HCT116 (cell line): ENCODE results near the gene FAM50B.

Source experiments
- CEBPB ChIP-seq: IDR thresholded peaks from 2 replicates; pipeline ENCODE4 v1.6.1; 2012; ENCODE audit warnings: low read depth
- CTCF ChIP-seq, 3 experiments: fragments of 200-600 bp in 1 of 3; sonication (generic) in 1 of 3; IDR thresholded peaks in 2 of 3; conservative IDR thresholded peaks in 1 of 3; 2 replicates each; pipeline ENCODE4 v1.5.1; 2012 to 2017; ENCODE audit warnings: low read depth in 2 of 3, low read length in 2 of 3, antibody characterized with exemption in 1 of 3, borderline replicate concordance in 1 of 3, control low read depth in 1 of 3, mild to moderate bottlenecking in 1 of 3, mixed read lengths in 1 of 3, mixed run types in 1 of 3, moderate library complexity in 1 of 3; ENCODE audit not compliant: insufficient read depth in 1 of 3
- EGR1 ChIP-seq: IDR thresholded peaks from 2 replicates; pipeline ENCODE4 v1.6.1; 2012; ENCODE audit warnings: low read depth
- EZH2 ChIP-seq: fragments of 200-600 bp; sonication (generic); IDR thresholded peaks from 2 replicates; pipeline ENCODE4 v1.6.1; 2017; ENCODE audit warnings: antibody characterized with exemption, mixed run types
- EZH2phosphoT487 ChIP-seq: fragments of 200-600 bp; IDR thresholded peaks from 2 replicates; pipeline ENCODE4 v1.6.1; 2018; ENCODE audit warnings: antibody characterized with exemption, borderline replicate concordance
- POLR2A ChIP-seq: IDR thresholded peaks from 2 replicates; pipeline ENCODE4 v1.7.0; 2011; ENCODE audit warnings: borderline replicate concordance; ENCODE audit not compliant: insufficient read depth, insufficient read length; ENCODE audit errors: extremely low read depth
- SP1 ChIP-seq: IDR thresholded peaks from 2 replicates; pipeline ENCODE4 v1.6.1; 2012; ENCODE audit warnings: low read depth
- YY1 ChIP-seq: IDR thresholded peaks from 2 replicates; pipeline ENCODE4 v1.6.1; 2011; ENCODE audit warnings: low read length, low read depth, moderate library complexity, mild to moderate bottlenecking; ENCODE audit not compliant: insufficient replicate concordance; ENCODE audit errors: extremely low read depth
- ZFX ChIP-seq: fragments of 450-650 bp; IDR thresholded peaks from 2 replicates; pipeline ENCODE4 v1.6.1; 2017

GRCh38 chr6:3861424-3861823 lies 12.3 kb downstream of the FAM50B start:
- TF ChIP-seq CEBPB (no peak), CTCF (IDR thresholded peaks at IDR 0.05 in 2 of 3, conservative IDR thresholded peaks at IDR 0.05 in 1 of 3; ENCODE audit: borderline replicate concordance in 1 of 3, insufficient read depth in 1 of 3, low read depth in 2 of 3, low read length in 2 of 3) (no peak), EZH2 (no peak), EZH2phosphoT487 (no peak), EGR1 (no peak), YY1 (no peak), POLR2A (no peak), SP1 (no peak), ZFX (no peak)
